DOHH2 (cell line): ENCODE results near the gene SKOR1.

Source experiments
- H3F3A ChIP-seq: fragments of 200-600 bp; sonication (generic), shearing (Covaris generic); 2 replicates; pipeline ENCODE4 v1.6.0; 2016; ENCODE audit warnings: antibody characterized with exemption, mild to moderate bottlenecking; ENCODE audit not compliant: control insufficient read depth, insufficient read depth
- H3K27ac ChIP-seq: fragments of 200-600 bp; sonication (generic); 2 replicates; pipeline ENCODE4 v1.5.1; 2014; ENCODE audit warnings: low read depth, mild to moderate bottlenecking, low read length, moderate library complexity
- H3K27me3 ChIP-seq: fragments of 200-600 bp; sonication (generic); 2 replicates; pipeline ENCODE4 v1.6.1; 2014; ENCODE audit warnings: mild to moderate bottlenecking, low read length, mixed read lengths; ENCODE audit not compliant: control insufficient read depth
- H3K36me3 ChIP-seq: fragments of 200-600 bp; sonication (generic); 2 replicates; pipeline ENCODE4 v1.6.1; 2014; ENCODE audit warnings: mild to moderate bottlenecking, low read length, moderate library complexity, mixed read lengths; ENCODE audit not compliant: control insufficient read depth
- H3K4me1 ChIP-seq: fragments of 200-600 bp; sonication (generic); 2 replicates; pipeline ENCODE4 v1.6.1; 2014; ENCODE audit warnings: mild to moderate bottlenecking, low read length, mixed read lengths; ENCODE audit not compliant: control insufficient read depth
- H3K4me2 ChIP-seq: fragments of 200-600 bp; sonication (generic); 2 replicates; pipeline ENCODE4 v1.6.0; 2014; ENCODE audit warnings: mild to moderate bottlenecking, low read length, moderate library complexity
- H3K4me3 ChIP-seq: fragments of 200-600 bp; sonication (generic); 2 replicates; pipeline ENCODE4 v1.5.1; 2014; ENCODE audit warnings: mild to moderate bottlenecking, low read length, mixed read lengths
- H3K79me2 ChIP-seq: fragments of 200-600 bp; sonication (generic); 2 replicates; pipeline ENCODE4 v1.6.1; 2014; ENCODE audit warnings: mild to moderate bottlenecking, low read length, mixed read lengths; ENCODE audit not compliant: control insufficient read depth
- H3K9me2 ChIP-seq: fragments of 200-600 bp; sonication (generic); replicated peaks from 2 replicates; pipeline ENCODE4 v1.6.1; 2014; ENCODE audit warnings: mild to moderate bottlenecking, low read length, mixed read lengths; ENCODE audit not compliant: control insufficient read depth
- H3K9me3 ChIP-seq: fragments of 200-600 bp; sonication (generic); 2 replicates; pipeline ENCODE4 v1.6.1; 2014; ENCODE audit warnings: antibody characterized with exemption, low read length, mixed read lengths; ENCODE audit not compliant: control insufficient read depth, insufficient read depth
- H4K20me1 ChIP-seq: fragments of 200-600 bp; sonication (generic); 2 replicates; pipeline ENCODE4 v1.6.0; 2014; ENCODE audit warnings: low read depth, mild to moderate bottlenecking, antibody characterized with exemption, low read length, moderate library complexity; ENCODE audit not compliant: control insufficient read depth, insufficient read depth
- EZH2phosphoT487 ChIP-seq: fragments of 200-600 bp; sonication (generic); IDR thresholded peaks from 2 replicates; pipeline ENCODE4 v1.6.1; 2017; ENCODE audit warnings: borderline replicate concordance, mild to moderate bottlenecking, antibody characterized with exemption, low read length, moderate library complexity, mixed read lengths
- TF ChIP-seq, protein P1 (sequence below): fragments of 200-600 bp; sonication (generic); IDR thresholded peaks from one replicate; pipeline ENCODE4 v1.5.1; 2014; ENCODE audit warnings: antibody characterized with exemption, mild to moderate bottlenecking, low read depth, low read length; ENCODE audit not compliant: poor library complexity, severe bottlenecking

SKOR1 gene

DNA sequence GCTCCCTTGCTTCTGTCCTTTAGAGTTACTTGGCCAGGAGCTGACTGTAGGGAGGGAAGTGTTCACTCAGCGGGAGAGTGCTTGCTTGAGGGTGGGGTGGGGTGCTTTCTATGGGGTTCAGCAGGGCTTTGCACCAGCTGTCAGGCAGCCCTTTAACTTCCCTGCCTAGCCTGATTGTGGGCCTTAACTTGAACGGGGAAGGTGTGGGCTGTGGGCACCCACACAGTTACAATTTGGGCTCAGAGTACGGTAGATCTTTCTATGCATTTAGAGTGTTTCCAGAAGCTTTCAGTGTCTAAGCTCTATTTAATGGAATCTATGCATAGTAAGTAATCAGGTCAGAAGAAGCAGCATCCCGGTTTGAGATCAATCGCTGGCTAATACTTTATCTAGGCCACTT lies 48.2 kb upstream of the SKOR1 start:
- no peak overlapping the region for H3K4me2 ChIP-seq
- H3K4me3 ChIP-seq: no peak overlapping the region
- H3K36me3 ChIP-seq: no peaks in the 10 kb centered on the region
- H3K9me3 ChIP-seq: no peaks in the 10 kb centered on the region
- H3K9me2 ChIP-seq: no peaks in the 10 kb centered on the region
- no peaks in the 10 kb centered on the region for H3K79me2 ChIP-seq
- H3F3A ChIP-seq: no peaks in the 10 kb centered on the region
- no peaks in the 10 kb centered on the region for H3K27me3 ChIP-seq
- TF ChIP-seq EZH2phosphoT487: no peak
- TF ChIP-seq, protein P1, sequence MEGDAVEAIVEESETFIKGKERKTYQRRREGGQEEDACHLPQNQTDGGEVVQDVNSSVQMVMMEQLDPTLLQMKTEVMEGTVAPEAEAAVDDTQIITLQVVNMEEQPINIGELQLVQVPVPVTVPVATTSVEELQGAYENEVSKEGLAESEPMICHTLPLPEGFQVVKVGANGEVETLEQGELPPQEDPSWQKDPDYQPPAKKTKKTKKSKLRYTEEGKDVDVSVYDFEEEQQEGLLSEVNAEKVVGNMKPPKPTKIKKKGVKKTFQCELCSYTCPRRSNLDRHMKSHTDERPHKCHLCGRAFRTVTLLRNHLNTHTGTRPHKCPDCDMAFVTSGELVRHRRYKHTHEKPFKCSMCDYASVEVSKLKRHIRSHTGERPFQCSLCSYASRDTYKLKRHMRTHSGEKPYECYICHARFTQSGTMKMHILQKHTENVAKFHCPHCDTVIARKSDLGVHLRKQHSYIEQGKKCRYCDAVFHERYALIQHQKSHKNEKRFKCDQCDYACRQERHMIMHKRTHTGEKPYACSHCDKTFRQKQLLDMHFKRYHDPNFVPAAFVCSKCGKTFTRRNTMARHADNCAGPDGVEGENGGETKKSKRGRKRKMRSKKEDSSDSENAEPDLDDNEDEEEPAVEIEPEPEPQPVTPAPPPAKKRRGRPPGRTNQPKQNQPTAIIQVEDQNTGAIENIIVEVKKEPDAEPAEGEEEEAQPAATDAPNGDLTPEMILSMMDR: no peak
- peaks cover 35% of the 10 kb centered on the region for H3K4me1 ChIP-seq
- H3K27ac ChIP-seq: no peak overlapping the region
- no peaks in the 10 kb centered on the region for H4K20me1 ChIP-seq

- Histone ChIP-seq H3K9me2 (no peaks in the 10 kb centered on the region), H3K4me1 (peaks cover 42% of the 10 kb centered on the region), H3K27ac (no peak overlapping the region), H3K4me2 (no peak overlapping the region), H3K9me3 (no peaks in the 10 kb centered on the region), H3K79me2 (peaks cover under 1% of the 10 kb centered on the region; the same call in 1 of the 2 replicates), H3K36me3 (peaks cover 1% of the 10 kb centered on the region; the same call in 1 of the 2 replicates), H3K27me3 (no peaks in the 10 kb centered on the region), H3K4me3 (no peak overlapping the region), H3F3A (no peaks in the 10 kb centered on the region), H4K20me1 (no peaks in the 10 kb centered on the region)
- no peak for TF ChIP-seq EZH2phosphoT487
- TF ChIP-seq, protein P1: no peak
Observed at GRCh38 chr15:67777773-67778172, 47.5 kb upstream of the SKOR1 start.

- Histone ChIP-seq H4K20me1 (no peaks in the 10 kb centered on the region), H3K36me3 (peaks cover 5% of the 10 kb centered on the region; the same call in 1 of the 2 replicates), H3K4me2 (no peak overlapping the region), H3K27me3 (no peaks in the 10 kb centered on the region), H3K9me3 (no peaks in the 10 kb centered on the region), H3K79me2 (peaks cover 3% of the 10 kb centered on the region; the same call in 1 of the 2 replicates), H3K4me3 (no peak overlapping the region), H3F3A (peaks cover 9% of the 10 kb centered on the region), H3K9me2 (no peaks in the 10 kb centered on the region), H3K4me1 (peaks cover 55% of the 10 kb centered on the region), H3K27ac (no peak overlapping the region)
- TF ChIP-seq EZH2phosphoT487: no peak
- TF ChIP-seq, protein P1: no peak
Observed at GRCh38 chr15:67778968-67779548, 46.3 kb upstream of the SKOR1 start.
